ENCODE results near the gene NUCB1.
"Not testable (repeated sequence)": the region's sequence is repeated elsewhere in the genome, so short reads cannot be mapped to it uniquely, and the experiment has no call there.

The NUCB1 gene

GRCh38 chr19:48874303-48875135, 25.6 kb upstream of the NUCB1 start:
- DNase-seq, result no peak

GRCh38 chr19:48876043-48876981, 23.8 kb upstream of the NUCB1 start:
- DNase-seq, result not testable (repeated sequence)

GRCh38 chr19:48877855-48878195, 22.3 kb upstream of the NUCB1 start:
- DNase-seq, result no peak

- no peak for DNase-seq
Measured at GRCh38 chr19:48878196-48879024, 21.7 kb upstream of the NUCB1 start.

- DNase-seq, result no peak
Measured at GRCh38 chr19:48879025-48879637, 21.0 kb upstream of the NUCB1 start.

- not testable (repeated sequence) for DNase-seq
Measured at GRCh38 chr19:48879696-48880095, 20.4 kb upstream of the NUCB1 start.

- no peak for DNase-seq
Measured at GRCh38 chr19:48881741-48882657, 18.1 kb upstream of the NUCB1 start.

GRCh38 chr19:48883726-48884125, 16.4 kb upstream of the NUCB1 start:
- no peak for DNase-seq

GRCh38 chr19:48887861-48888612, 12.1 kb upstream of the NUCB1 start:
- no peak for DNase-seq

GRCh38 chr19:48889496-48889895, 10.6 kb upstream of the NUCB1 start:
- DNase-seq, result not testable (repeated sequence)

GRCh38 chr19:48890551-48890950, 9.6 kb upstream of the NUCB1 start:
- DNase-seq, result no peak

- no peak for DNase-seq
Measured at GRCh38 chr19:48895226-48895625, 4.9 kb upstream of the NUCB1 start.

- no peak for DNase-seq
Measured at GRCh38 chr19:48896191-48896720, 3.9 kb upstream of the NUCB1 start.

- no peak for DNase-seq
Measured at GRCh38 chr19:48897181-48897580, 2.9 kb upstream of the NUCB1 start.

GRCh38 chr19:48899386-48899749, 744 bp upstream of the NUCB1 start:
- DNase-seq, result not testable (repeated sequence)

GRCh38 chr19:48900477-48901406, 630 bp downstream of the NUCB1 start:
- no peak for DNase-seq

- not testable (repeated sequence) for DNase-seq
Measured at GRCh38 chr19:48902291-48902690, 2.2 kb downstream of the NUCB1 start.

- not testable (repeated sequence) for DNase-seq
Measured at GRCh38 chr19:48903788-48904187, 3.7 kb downstream of the NUCB1 start.

GRCh38 chr19:48905664-48906063, 5.6 kb downstream of the NUCB1 start:
- no peak for DNase-seq

All from activated T-cell treated with anti-CD3 and anti-CD28 coated beads for 4 hours (primary cell).